ENCODE data around the gene MRPL53.
"Not testable (repeated sequence)": the region's sequence is repeated elsewhere in the genome, so short reads cannot be mapped to it uniquely, and the experiment has no call there.

DNA sequence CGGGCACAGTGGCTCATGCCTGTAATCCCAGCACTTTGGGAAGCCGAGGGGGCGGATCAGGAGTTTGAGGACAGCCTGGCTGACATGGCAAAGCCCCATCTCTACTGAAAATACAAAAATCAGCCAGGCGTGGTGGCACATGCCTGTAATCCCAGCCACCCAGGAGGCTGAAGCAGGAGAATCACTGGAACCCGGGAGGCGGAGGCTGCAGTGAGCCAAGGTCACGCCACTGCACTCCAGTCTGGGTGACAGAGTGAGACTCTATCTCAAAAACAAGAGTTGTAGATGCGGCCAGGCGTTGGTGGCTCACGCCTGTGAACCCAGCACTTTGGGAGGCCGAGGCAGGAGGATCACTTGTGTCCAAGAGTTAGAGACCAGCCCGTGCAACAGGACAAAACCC is 1.7 kb downstream of the MRPL53 start:
- not testable (repeated sequence) for TF ChIP-seq EZH2phosphoT487 (conservative IDR thresholded peaks at IDR 0.05; ENCODE audit: low read length)
- TF ChIP-seq, protein P1, sequence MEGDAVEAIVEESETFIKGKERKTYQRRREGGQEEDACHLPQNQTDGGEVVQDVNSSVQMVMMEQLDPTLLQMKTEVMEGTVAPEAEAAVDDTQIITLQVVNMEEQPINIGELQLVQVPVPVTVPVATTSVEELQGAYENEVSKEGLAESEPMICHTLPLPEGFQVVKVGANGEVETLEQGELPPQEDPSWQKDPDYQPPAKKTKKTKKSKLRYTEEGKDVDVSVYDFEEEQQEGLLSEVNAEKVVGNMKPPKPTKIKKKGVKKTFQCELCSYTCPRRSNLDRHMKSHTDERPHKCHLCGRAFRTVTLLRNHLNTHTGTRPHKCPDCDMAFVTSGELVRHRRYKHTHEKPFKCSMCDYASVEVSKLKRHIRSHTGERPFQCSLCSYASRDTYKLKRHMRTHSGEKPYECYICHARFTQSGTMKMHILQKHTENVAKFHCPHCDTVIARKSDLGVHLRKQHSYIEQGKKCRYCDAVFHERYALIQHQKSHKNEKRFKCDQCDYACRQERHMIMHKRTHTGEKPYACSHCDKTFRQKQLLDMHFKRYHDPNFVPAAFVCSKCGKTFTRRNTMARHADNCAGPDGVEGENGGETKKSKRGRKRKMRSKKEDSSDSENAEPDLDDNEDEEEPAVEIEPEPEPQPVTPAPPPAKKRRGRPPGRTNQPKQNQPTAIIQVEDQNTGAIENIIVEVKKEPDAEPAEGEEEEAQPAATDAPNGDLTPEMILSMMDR (IDR thresholded peaks at IDR 0.05; ENCODE audit: insufficient read depth, low read length, poor library complexity, severe bottlenecking) = not testable (repeated sequence)

Data from SU-DHL-6 (cell line).